Gastroesophageal sphincter (tissue), 3 donors: ENCODE results near the gene OXA1L.

Source experiments
- CTCF ChIP-seq, 4 experiments: fragments of 200-600 bp in 2 of 4; fragments of 450-650 bp in 2 of 4; sonication (generic) in 1 of 4; IDR thresholded peaks; one replicate each; pipeline ENCODE4 v1.5.1; 2017 to 2019; ENCODE audit warnings: antibody characterized with exemption in 4 of 4, mild to moderate bottlenecking in 2 of 4, moderate library complexity in 2 of 4
- EP300 ChIP-seq: sonication (generic); formaldehyde crosslinking; IDR thresholded peaks from one replicate; pipeline ENCODE4 v1.6.1; 2017; ENCODE audit warnings: antibody characterized with exemption, mild to moderate bottlenecking
- POLR2AphosphoS5 ChIP-seq: sonication (generic); formaldehyde crosslinking; IDR thresholded peaks from one replicate; pipeline ENCODE4 v1.6.1; 2017; ENCODE audit warnings: antibody characterized with exemption

- TF ChIP-seq CTCF (IDR thresholded peaks at IDR 0.05) (no peak), EP300 (no peak), POLR2AphosphoS5 (no peak)
Observed at GRCh38 chr14:22772725-22773124, 6.2 kb downstream of the OXA1L start.
